Smooth muscle cell (in vitro differentiated cells): ENCODE data around the gene TNRC18. TPM values are rescaled to one million over a fixed set of nuclear protein-coding genes. Genes with fewer than 3 reads are reported as not detected.

Experiments
- DNase-seq: peaks from one replicate; lab custom pipeline; 2025; ENCODE audit not compliant: unreplicated experiment; lab: John Stamatoyannopoulos, UW
- H2AFZ ChIP-seq: fragments of 200-600 bp; sonication (generic); 2 replicates; pipeline ENCODE4 v1.6.0; 2016; ENCODE audit warnings: antibody characterized with exemption, low read depth, mild to moderate bottlenecking
- H3F3A ChIP-seq: fragments of 200-600 bp; sonication (generic); 2 replicates; pipeline ENCODE4 v1.6.0; 2017; ENCODE audit warnings: antibody characterized with exemption, low read depth
- H3K27ac ChIP-seq: fragments of 200-600 bp; sonication (generic); 2 replicates; pipeline ENCODE4 v1.5.1; 2016; ENCODE audit warnings: low read depth, mild to moderate bottlenecking
- H3K27me3 ChIP-seq: fragments of 200-600 bp; sonication (generic); 2 replicates; pipeline ENCODE4 v1.6.1; 2016; ENCODE audit warnings: low read depth, mild to moderate bottlenecking
- H3K36me3 ChIP-seq: fragments of 200-600 bp; sonication (generic); 2 replicates; pipeline ENCODE4 v1.5.1; 2016; ENCODE audit warnings: low read depth
- H3K4me1 ChIP-seq: fragments of 200-600 bp; sonication (generic); 2 replicates; pipeline ENCODE4 v1.5.1; 2016; ENCODE audit warnings: low read depth
- H3K4me2 ChIP-seq: fragments of 200-600 bp; sonication (generic); 2 replicates; pipeline ENCODE4 v1.6.0; 2016; ENCODE audit warnings: mild to moderate bottlenecking
- H3K4me3 ChIP-seq: fragments of 200-600 bp; sonication (generic); 2 replicates; pipeline ENCODE4 v1.5.1; 2016; ENCODE audit warnings: mild to moderate bottlenecking
- H3K79me2 ChIP-seq: fragments of 200-600 bp; sonication (generic); 2 replicates; pipeline ENCODE4 v1.6.0; 2016; ENCODE audit warnings: low read depth, mild to moderate bottlenecking
- H3K9ac ChIP-seq: fragments of 200-600 bp; sonication (generic); 2 replicates; pipeline ENCODE4 v1.6.0; 2016; ENCODE audit warnings: low read depth
- H3K9me3 ChIP-seq: fragments of 200-600 bp; sonication (generic); replicated peaks from 2 replicates; pipeline ENCODE4 v1.5.1; 2016; ENCODE audit warnings: low read depth
- H4K20me1 ChIP-seq: fragments of 200-600 bp; sonication (generic); 2 replicates; pipeline ENCODE4 v1.6.0; 2016; ENCODE audit warnings: low read depth
- CTCF ChIP-seq: fragments of 200-600 bp; sonication (generic); IDR thresholded peaks from 2 replicates; pipeline ENCODE4 v1.5.1; 2017; ENCODE audit warnings: borderline replicate concordance, mild to moderate bottlenecking, antibody characterized with exemption; ENCODE audit not compliant: insufficient read depth, poor library complexity, severe bottlenecking
- WGBS: methylation state at CpG from one replicate; pipeline ENCODE4 v1.1.7; 2016; ENCODE audit warnings: low lambda C conversion rate; 5-methylcytosine and 5-hydroxymethylcytosine counted together
- polyA plus RNA-seq: library from polyadenylated mRNA; unstranded; fragments of >200 nt; fragmentation: Nextera tagmentation; extraction: Ambion mirVana; gene quantifications from 2 replicates; pipeline ENCODE4 v1.2.1, GENCODE V29; 2016
- total RNA-seq: library from RNA; depleted of rRNA; stranded (reverse); fragments of >200 nt; gene quantifications from 2 replicates; pipeline ENCODE4 v1.2.3, GENCODE V29; 2014

The TNRC18 gene
- total and polyA plus RNA-seq, 2 experiments from 2014 or later, result 6.4 to 40.3 TPM

GRCh38 chr7:5350174-5350463 is 73.5 kb downstream of the TNRC18 start:
- H3K27ac ChIP-seq, result no peak overlapping the region
- 81% methylated on average over 9 of the region's 15 CpGs for WGBS
- H3K4me1 ChIP-seq, result peaks cover 5% of the 10 kb centered on the region
- peaks cover 79% of the 10 kb centered on the region for H4K20me1 ChIP-seq
- no peak for DNase-seq
- no peaks in the 10 kb centered on the region for H3F3A ChIP-seq
- H2AFZ ChIP-seq, result no peak overlapping the region
- TF ChIP-seq CTCF, result no peak
- peaks cover 34% of the 10 kb centered on the region for H3K79me2 ChIP-seq
- H3K9me3 ChIP-seq, result no peaks in the 10 kb centered on the region
- H3K9ac ChIP-seq, result no peak overlapping the region
- H3K4me3 ChIP-seq, result no peak overlapping the region
- no peaks in the 10 kb centered on the region for H3K36me3 ChIP-seq
- no peak overlapping the region for H3K4me2 ChIP-seq
- H3K27me3 ChIP-seq, result no peaks in the 10 kb centered on the region

- 70% methylated on average over 18 of the region's 34 CpGs for WGBS
- no peak for TF ChIP-seq CTCF
- Histone ChIP-seq H3K36me3 (no peaks in the 10 kb centered on the region), H3F3A (no peaks in the 10 kb centered on the region), H3K9ac (no peak overlapping the region), H3K27ac (no peak overlapping the region), H3K4me3 (no peak overlapping the region), H3K27me3 (no peaks in the 10 kb centered on the region), H3K9me3 (no peaks in the 10 kb centered on the region), H3K79me2 (peaks cover 31% of the 10 kb centered on the region), H3K4me2 (no peak overlapping the region), H2AFZ (no peak overlapping the region), H3K4me1 (peaks cover 5% of the 10 kb centered on the region), H4K20me1 (peaks cover 74% of the 10 kb centered on the region)
- DNase-seq, result no peak
Observed at GRCh38 chr7:5349437-5350173, 74.0 kb downstream of the TNRC18 start.

GRCh38 chr7:5349005-5349380 is 74.6 kb downstream of the TNRC18 start:
- Histone ChIP-seq H3K79me2 (peaks cover 25% of the 10 kb centered on the region), H3K9ac (no peak overlapping the region), H3K4me1 (peaks cover 5% of the 10 kb centered on the region), H3K27ac (no peak overlapping the region), H3F3A (no peaks in the 10 kb centered on the region), H3K27me3 (no peaks in the 10 kb centered on the region), H3K4me2 (no peak overlapping the region), H3K9me3 (peaks cover 2% of the 10 kb centered on the region), H4K20me1 (peaks cover 68% of the 10 kb centered on the region), H2AFZ (no peak overlapping the region), H3K36me3 (peaks cover 3% of the 10 kb centered on the region), H3K4me3 (no peak overlapping the region)
- TF ChIP-seq CTCF, result no peak
- no peak for DNase-seq
- WGBS, result 86% methylated on average over 17 of the region's 17 CpGs
